HEK293 (cell line): ENCODE data around the gene RTTN.
A peak's percentile ranks its signal among the peaks of the same experiment; 100 is the strongest.

Experiments used
- CTCF ChIA-PET: fragments of 350-600 bp; formaldehyde crosslinking; extraction: SDS; loops from one replicate; lab custom pipeline; 2021; ENCODE audit warnings: antibody characterized with exemption; lab: Yijun Ruan, JAX
- POLR2A ChIA-PET: fragments of 300-600 bp; formaldehyde crosslinking; extraction: SDS; loops from one replicate; lab custom pipeline; 2020; ENCODE audit warnings: antibody characterized with exemption, inconsistent platforms; lab: Yijun Ruan, JAX
- H3K27ac ChIP-seq: fragments of 200-500 bp; sonication (Bioruptor generic); 2 replicates; pipeline ENCODE4 v1.5.1; 2014; ENCODE audit warnings: low read depth, low read length, control low read depth, inconsistent platforms; ENCODE audit errors: extremely low read depth
- H3K36me3 ChIP-seq, 2 experiments: fragments of 200-500 bp in 1 of 2; sonication (Bioruptor generic) in 1 of 2; 1 replicate in 1 of 2; 2 replicates in 1 of 2; pipeline ENCODE4 v1.5.1; 2014 to 2017; ENCODE audit warnings: inconsistent platforms in 2 of 2, low read length in 2 of 2; ENCODE audit not compliant: control insufficient read depth in 2 of 2, insufficient read depth in 1 of 2
- H3K4me1 ChIP-seq: fragments of 200-500 bp; sonication (Bioruptor generic); 2 replicates; pipeline ENCODE4 v1.5.1; 2014; ENCODE audit warnings: mild to moderate bottlenecking, low read length, inconsistent platforms; ENCODE audit not compliant: control insufficient read depth, insufficient read depth
- H3K4me3 ChIP-seq: 2 replicates; pipeline ENCODE4 v1.5.1; 2011; ENCODE audit warnings: low read depth, mild to moderate bottlenecking, control low read depth, low read length, moderate library complexity
- H3K9me3 ChIP-seq: fragments of 200-500 bp; sonication (Bioruptor generic); 2 replicates; pipeline ENCODE4 v1.5.1; 2014; ENCODE audit warnings: low read depth, low read length, inconsistent platforms; ENCODE audit not compliant: control insufficient read depth, insufficient read depth
- GFI1B ChIP-seq: fragments of 450-650 bp; formaldehyde crosslinking; IDR thresholded peaks from 2 replicates; pipeline ENCODE4 v1.5.1; 2016; ENCODE audit warnings: missing biosample characterization, missing genetic modification characterization
- KLF8 ChIP-seq: fragments of 450-650 bp; formaldehyde crosslinking; IDR thresholded peaks from 2 replicates; pipeline ENCODE4 v1.5.1; 2016; ENCODE audit warnings: missing biosample characterization, missing genetic modification characterization
- PRDM1 ChIP-seq: fragments of 450-650 bp; formaldehyde crosslinking; IDR thresholded peaks from 2 replicates; pipeline ENCODE4; 2016; ENCODE audit warnings: missing biosample characterization, missing genetic modification characterization
- PRDM4 ChIP-seq: fragments of 450-650 bp; formaldehyde crosslinking; IDR thresholded peaks from 2 replicates; pipeline ENCODE4 v1.5.1; 2017; ENCODE audit warnings: missing biosample characterization, missing genetic modification characterization
- ZEB2 ChIP-seq: fragments of 450-650 bp; formaldehyde crosslinking; IDR thresholded peaks from 2 replicates; pipeline ENCODE4 v1.5.1; 2016; ENCODE audit warnings: missing biosample characterization, missing genetic modification characterization
- ZFP3 ChIP-seq: fragments of 450-650 bp; formaldehyde crosslinking; IDR thresholded peaks from 2 replicates; pipeline ENCODE4 v1.5.1; 2016; ENCODE audit warnings: low read depth, missing biosample characterization, missing genetic modification characterization
- ZFP37 ChIP-seq: fragments of 450-650 bp; formaldehyde crosslinking; IDR thresholded peaks from 2 replicates; pipeline ENCODE4 v1.5.1; 2016; ENCODE audit warnings: missing biosample characterization, missing genetic modification characterization
- ZFP69B ChIP-seq: fragments of 450-650 bp; formaldehyde crosslinking; IDR thresholded peaks from 2 replicates; pipeline ENCODE4 v1.5.1; 2016; ENCODE audit warnings: missing biosample characterization, missing genetic modification characterization
- ZNF114 ChIP-seq: fragments of 450-650 bp; formaldehyde crosslinking; IDR thresholded peaks from 2 replicates; pipeline ENCODE4 v1.5.0; 2017; ENCODE audit warnings: missing biosample characterization, missing genetic modification characterization
- ZNF146 ChIP-seq: fragments of 450-650 bp; formaldehyde crosslinking; IDR thresholded peaks from 2 replicates; pipeline ENCODE4 v1.5.1; 2016; ENCODE audit warnings: missing biosample characterization, missing genetic modification characterization
- ZNF175 ChIP-seq: fragments of 450-650 bp; formaldehyde crosslinking; IDR thresholded peaks from 2 replicates; pipeline ENCODE4 v1.5.1; 2016; ENCODE audit warnings: missing biosample characterization, missing genetic modification characterization
- ZNF280C ChIP-seq: fragments of 450-650 bp; formaldehyde crosslinking; IDR thresholded peaks from 2 replicates; pipeline ENCODE4 v1.5.1; 2016; ENCODE audit warnings: missing biosample characterization, missing genetic modification characterization
- ZNF394 ChIP-seq: fragments of 450-650 bp; formaldehyde crosslinking; IDR thresholded peaks from 2 replicates; pipeline ENCODE4 v1.5.1; 2016; ENCODE audit warnings: missing biosample characterization, missing genetic modification characterization, mild to moderate bottlenecking, moderate library complexity, borderline replicate concordance
- ZNF521 ChIP-seq: fragments of 450-650 bp; formaldehyde crosslinking; IDR thresholded peaks from 2 replicates; pipeline ENCODE4 v1.5.1; 2017; ENCODE audit warnings: missing biosample characterization, mild to moderate bottlenecking, missing genetic modification characterization
- ZNF561 ChIP-seq: fragments of 450-650 bp; IDR thresholded peaks from 2 replicates; pipeline ENCODE4 v1.5.1; 2018; ENCODE audit warnings: missing biosample characterization, missing genetic modification characterization, borderline replicate concordance
- ZNF660 ChIP-seq: fragments of 450-650 bp; IDR thresholded peaks from 2 replicates; pipeline ENCODE4 v1.5.1; 2018; ENCODE audit warnings: missing biosample characterization, mild to moderate bottlenecking, missing genetic modification characterization
- ZNF768 ChIP-seq: fragments of 450-650 bp; formaldehyde crosslinking; IDR thresholded peaks from 2 replicates; pipeline ENCODE4 v1.5.1; 2018; ENCODE audit warnings: missing biosample characterization, mild to moderate bottlenecking, missing genetic modification characterization
- ZNF777 ChIP-seq: fragments of 450-650 bp; formaldehyde crosslinking; IDR thresholded peaks from 2 replicates; pipeline ENCODE4 v1.5.1; 2017; ENCODE audit warnings: missing biosample characterization, missing genetic modification characterization, borderline replicate concordance
- TF ChIP-seq, protein P1 (sequence below): fragments of 450-650 bp; formaldehyde crosslinking; IDR thresholded peaks from 2 replicates; pipeline ENCODE4 v1.5.1; 2016; ENCODE audit warnings: missing biosample characterization, missing genetic modification characterization, borderline replicate concordance

The RTTN gene

DNA sequence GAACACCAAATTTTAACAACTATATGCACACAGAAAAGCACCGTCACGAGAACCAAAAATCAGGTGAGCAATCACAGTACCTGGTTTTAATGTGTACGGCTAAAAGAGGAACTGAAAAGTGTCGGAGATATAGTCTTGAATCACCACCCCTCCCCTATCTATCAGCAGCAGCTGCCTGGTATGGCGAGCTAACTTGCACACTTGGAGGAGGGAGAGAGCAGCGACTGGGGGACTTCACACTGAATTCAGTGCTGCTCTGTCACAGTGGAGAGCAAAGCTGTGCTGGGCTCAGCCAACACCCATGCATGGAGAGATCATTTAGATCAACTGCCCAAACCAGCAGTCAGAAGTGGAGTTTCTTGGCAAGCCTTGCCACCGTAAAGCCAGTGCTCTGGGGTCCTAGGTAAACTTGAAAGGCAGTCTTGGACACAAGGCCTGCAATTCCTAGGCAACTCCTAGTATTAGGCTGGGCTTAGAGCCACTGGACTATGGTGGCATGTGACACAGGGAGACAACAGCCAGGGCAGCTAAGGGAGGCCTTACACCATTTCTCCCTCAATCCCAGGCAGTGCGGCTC lies 168.6 kb downstream of the RTTN start:
- Histone ChIP-seq H3K4me1 (no peaks in the 10 kb centered on the region), H3K27ac (no peak overlapping the region), H3K9me3 (no peaks in the 10 kb centered on the region), H3K4me3 (no peak overlapping the region), H3K36me3 (peaks cover 0 to 7% of the 10 kb centered on the region in 2 experiments; a peak in 1 of 3 replicates)
- ChIA-PET CTCF (no interaction called here), POLR2A (no interaction called here)
- TF ChIP-seq KLF8 (tag by site-specific recombination): no peak
- no peak for TF ChIP-seq ZFP69B (tag by site-specific recombination)
- TF ChIP-seq GFI1B (tag by site-specific recombination): no peak
- TF ChIP-seq ZNF660 (tag by site-specific recombination): no peak
- TF ChIP-seq ZNF561 (tag by site-specific recombination): no peak
- TF ChIP-seq ZNF175 (tag by site-specific recombination): no peak
- TF ChIP-seq ZNF394: no peak
- TF ChIP-seq ZFP3 (tag by site-specific recombination): no peak

- Histone ChIP-seq H3K4me3 (no peak overlapping the region), H3K27ac (no peak overlapping the region), H3K36me3 (peaks cover 0 to 7% of the 10 kb centered on the region in 2 experiments; a peak in 1 of 3 replicates), H3K4me1 (no peaks in the 10 kb centered on the region)
- ChIA-PET POLR2A (no interaction called here), CTCF (interaction anchor here (0.7 kb wide), 1 partner anchor 966 kb away, joined by 3 read pairs; no protein-coding TSS in a partner anchor)
- peak; percentile 62 for TF ChIP-seq ZNF146 (tag by site-specific recombination)
- TF ChIP-seq ZNF768 (tag by site-specific recombination): no peak
- TF ChIP-seq, all 188 proteins: peak for 1
- no peaks in the 10 kb centered on the region for H3K9me3 ChIP-seq
Measured at GRCh38 chr18:70036168-70036567, 169.3 kb downstream of the RTTN start.

DNA sequence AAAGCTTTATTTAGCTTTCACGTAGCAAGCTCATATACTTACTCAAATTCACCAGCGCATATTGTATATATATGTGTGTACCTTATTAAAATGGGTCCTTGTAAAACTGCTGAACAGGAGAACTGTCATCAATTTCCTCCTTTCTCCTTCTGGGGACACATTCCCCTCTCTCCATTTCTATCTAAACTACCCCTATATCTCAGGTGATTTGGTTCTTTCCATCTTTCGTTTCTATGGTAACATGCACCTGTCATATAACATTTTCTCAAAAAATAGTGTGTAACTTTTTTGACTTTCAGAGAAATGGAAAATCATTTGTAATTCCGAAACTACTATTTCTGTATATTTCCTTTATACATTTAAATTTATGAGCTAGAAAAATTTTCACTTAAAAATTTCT lies 174.3 kb downstream of the RTTN start:
- ChIA-PET POLR2A (no interaction called here), CTCF (no interaction called here)
- Histone ChIP-seq H3K4me3 (no peak overlapping the region), H3K4me1 (no peaks in the 10 kb centered on the region), H3K36me3 (peaks cover 9 to 18% of the 10 kb centered on the region in 2 experiments; a peak in 2 of 3 replicates), H3K9me3 (no peaks in the 10 kb centered on the region), H3K27ac (no peak overlapping the region)
- TF ChIP-seq ZNF280C: no peak
- TF ChIP-seq ZNF521 (tag by site-specific recombination): no peak
- no peak for TF ChIP-seq ZNF146 (tag by site-specific recombination)
- TF ChIP-seq PRDM1: no peak
- no peak for TF ChIP-seq PRDM4 (tag by site-specific recombination)

DNA sequence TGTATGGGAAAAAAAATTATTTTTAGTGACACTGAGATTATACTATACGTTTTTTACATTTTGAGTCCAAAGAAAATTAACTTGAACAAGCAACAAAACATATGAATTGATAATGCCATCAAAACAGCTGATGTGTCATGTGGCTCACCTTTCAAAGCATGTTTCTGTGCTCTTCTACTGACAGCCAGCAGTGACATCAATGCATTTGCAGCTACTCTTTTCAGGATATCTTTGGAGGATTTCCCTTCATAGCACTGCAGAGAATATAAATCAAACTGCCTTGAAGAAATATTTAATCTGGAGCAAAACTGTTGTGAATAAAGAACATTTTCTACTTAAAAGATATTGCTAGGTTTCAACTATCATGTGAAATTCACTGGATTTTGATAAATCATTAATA lies 174.8 kb downstream of the RTTN start:
- H3K4me1 ChIP-seq: no peaks in the 10 kb centered on the region
- ChIA-PET CTCF (no interaction called here), POLR2A (no interaction called here)
- H3K9me3 ChIP-seq: no peaks in the 10 kb centered on the region
- H3K36me3 ChIP-seq: peaks cover 9 to 19% of the 10 kb centered on the region in 2 experiments; a peak in 2 of 3 replicates
- H3K4me3 ChIP-seq: no peak overlapping the region
- H3K27ac ChIP-seq: no peak overlapping the region
- TF ChIP-seq ZFP37 (tag by site-specific recombination): no peak
- TF ChIP-seq ZEB2 (tag by site-specific recombination): no peak
- no peak for TF ChIP-seq ZNF777 (tag by site-specific recombination)
- TF ChIP-seq ZNF114 (tag by site-specific recombination): no peak
- TF ChIP-seq, protein P1, sequence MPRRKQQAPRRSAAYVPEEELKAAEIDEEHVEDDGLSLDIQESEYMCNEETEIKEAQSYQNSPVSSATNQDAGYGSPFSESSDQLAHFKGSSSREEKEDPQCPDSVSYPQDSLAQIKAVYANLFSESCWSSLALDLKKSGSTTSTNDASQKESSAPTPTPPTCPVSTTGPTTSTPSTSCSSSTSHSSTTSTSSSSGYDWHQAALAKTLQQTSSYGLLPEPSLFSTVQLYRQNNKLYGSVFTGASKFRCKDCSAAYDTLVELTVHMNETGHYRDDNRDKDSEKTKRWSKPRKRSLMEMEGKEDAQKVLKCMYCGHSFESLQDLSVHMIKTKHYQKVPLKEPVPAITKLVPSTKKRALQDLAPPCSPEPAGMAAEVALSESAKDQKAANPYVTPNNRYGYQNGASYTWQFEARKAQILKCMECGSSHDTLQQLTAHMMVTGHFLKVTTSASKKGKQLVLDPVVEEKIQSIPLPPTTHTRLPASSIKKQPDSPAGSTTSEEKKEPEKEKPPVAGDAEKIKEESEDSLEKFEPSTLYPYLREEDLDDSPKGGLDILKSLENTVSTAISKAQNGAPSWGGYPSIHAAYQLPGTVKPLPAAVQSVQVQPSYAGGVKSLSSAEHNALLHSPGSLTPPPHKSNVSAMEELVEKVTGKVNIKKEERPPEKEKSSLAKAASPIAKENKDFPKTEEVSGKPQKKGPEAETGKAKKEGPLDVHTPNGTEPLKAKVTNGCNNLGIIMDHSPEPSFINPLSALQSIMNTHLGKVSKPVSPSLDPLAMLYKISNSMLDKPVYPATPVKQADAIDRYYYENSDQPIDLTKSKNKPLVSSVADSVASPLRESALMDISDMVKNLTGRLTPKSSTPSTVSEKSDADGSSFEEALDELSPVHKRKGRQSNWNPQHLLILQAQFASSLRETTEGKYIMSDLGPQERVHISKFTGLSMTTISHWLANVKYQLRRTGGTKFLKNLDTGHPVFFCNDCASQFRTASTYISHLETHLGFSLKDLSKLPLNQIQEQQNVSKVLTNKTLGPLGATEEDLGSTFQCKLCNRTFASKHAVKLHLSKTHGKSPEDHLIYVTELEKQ (tag by site-specific recombination): no peak
